H1 (cell line): Measurements from ENCODE around the gene RBBP6.

Source experiments
- ATF2 ChIP-seq: IDR thresholded peaks from 2 replicates; pipeline ENCODE4 v1.6.1; 2012; ENCODE audit warnings: low read length, inconsistent platforms
- CTCF ChIP-seq, 3 experiments: IDR thresholded peaks; 1 replicate in 2 of 3; 2 replicates in 1 of 3; pipeline versions ENCODE4 v1.5.1 to v1.6.1; 2011; ENCODE audit warnings: low read length in 3 of 3, mild to moderate bottlenecking in 3 of 3, inconsistent platforms in 2 of 3, low read depth in 1 of 3, moderate library complexity in 1 of 3; ENCODE audit not compliant: insufficient read depth in 1 of 3; ENCODE audit errors: control extremely low read depth in 1 of 3
- KDM1A ChIP-seq: fragments of 200-600, 300-600 bp; sonication (generic); IDR thresholded peaks from 2 replicates; pipeline ENCODE4 v1.7.1; 2016; ENCODE audit warnings: mild to moderate bottlenecking, low read length, borderline replicate concordance
- NRF1 ChIP-seq: IDR thresholded peaks from 2 replicates; pipeline ENCODE4 v1.6.1; 2011; ENCODE audit warnings: mild to moderate bottlenecking, low read depth, low read length, improper control_type of control experiment
- POLR2A ChIP-seq, 2 experiments: IDR thresholded peaks; 1 replicate in 1 of 2; 2 replicates in 1 of 2; pipeline ENCODE4 v1.6.1; 2011; ENCODE audit warnings: low read depth in 2 of 2, low read length in 2 of 2, mild to moderate bottlenecking in 2 of 2; ENCODE audit errors: control extremely low read depth in 1 of 2
- RFX5 ChIP-seq: IDR thresholded peaks from 2 replicates; pipeline ENCODE4 v1.6.1; 2011; ENCODE audit warnings: low read depth, low read length, improper control_type of control experiment, borderline replicate concordance
- RNF2 ChIP-seq: fragments of 200-900, 300-1000 bp; sonication (generic); IDR thresholded peaks from 2 replicates; pipeline ENCODE4 v1.7.1; 2016; ENCODE audit warnings: borderline replicate concordance, low read depth, mild to moderate bottlenecking, antibody characterized with exemption, low read length; ENCODE audit not compliant: poor library complexity, severe bottlenecking; ENCODE audit errors: missing control alignments
- USF2 ChIP-seq: IDR thresholded peaks from 2 replicates; pipeline ENCODE4 v1.6.1; 2011; ENCODE audit warnings: low read length, improper control_type of control experiment

GRCh38 chr16:24609417-24609739 is 70.0 kb downstream of the RBBP6 start:
- TF ChIP-seq RNF2 (no peak), CTCF (IDR thresholded peaks at IDR 0.05; ENCODE audit: control extremely low read depth in 1 of 3, insufficient read depth in 1 of 3, low read depth in 1 of 3, low read length in 3 of 3) (no peak), POLR2A (IDR thresholded peaks at IDR 0.05; ENCODE audit: control extremely low read depth in 1 of 2, low read depth in 2 of 2, low read length in 2 of 2) (no peak), KDM1A (no peak), USF2 (no peak), NRF1 (no peak), RFX5 (no peak), ATF2 (no peak)
